A549 (cell line): ENCODE data around the gene FAM89A. TPM values are rescaled to one million over a fixed set of nuclear protein-coding genes. Genes with fewer than 3 reads are reported as not detected.

Experiments
- ATAC-seq, 2 experiments: fragments of 200-7000 bp in 1 of 2; fragments of >200 bp in 1 of 2; cut with Nextera tagmentation in 1 of 2; cut with Tn5 transposase in 1 of 2; 3 replicates each; pipeline versions ENCODE4 v1.8.0 to v1.9.1; 2018 to 2020; ENCODE audit warnings: mild to moderate bottlenecking in 1 of 2, moderate library complexity in 1 of 2
- CTCF ChIA-PET: fragments of 300-600 bp; sonication (Branson Sonifier 250); formaldehyde crosslinking; extraction: SDS; loops from one replicate; lab custom pipeline; 2021; ENCODE audit warnings: antibody characterized with exemption, inconsistent platforms; lab: Yijun Ruan, JAX
- POLR2A ChIA-PET: fragments of 350-600 bp; formaldehyde crosslinking; extraction: SDS; loops from one replicate; lab custom pipeline; 2021; ENCODE audit warnings: antibody characterized with exemption, inconsistent platforms; lab: Yijun Ruan, JAX
- DNase-seq, 2 experiments: peaks; one replicate each; pipeline versions ENCODE4 v3.0.0 to v3.0.0-alpha.2; 2011 to 2016; ENCODE audit warnings: low read depth in 1 of 2, low spot score in 1 of 2
- FAIRE-seq: peaks from 2 replicates; lab custom pipeline; 2011; peaks lifted over from hg19 to GRCh38; lab: Jason Lieb, UNC
- H3K27ac ChIP-seq, 2 experiments: fragments of >200 bp; sonication (Bioruptor Twin); formaldehyde crosslinking; 3 replicates each; pipeline ENCODE4 v1.5.1; 2016 to 2017
- H3K4me1 ChIP-seq: fragments of >200 bp; sonication (Bioruptor Twin); formaldehyde crosslinking; 3 replicates; pipeline ENCODE4 v1.6.1; 2016
- H3K4me2 ChIP-seq: fragments of >200 bp; sonication (Bioruptor Twin); formaldehyde crosslinking; 3 replicates; pipeline ENCODE4 v1.6.1; 2016
- H3K4me3 ChIP-seq: fragments of >200 bp; sonication (Bioruptor Twin); formaldehyde crosslinking; 3 replicates; pipeline ENCODE4 v1.5.1; 2016
- H3K9me3 ChIP-seq: fragments of >200 bp; sonication (Bioruptor Twin); formaldehyde crosslinking; 3 replicates; pipeline ENCODE4 v1.6.1; 2016
- BHLHE40 ChIP-seq: IDR thresholded peaks from 2 replicates; pipeline ENCODE4 v1.6.1; 2012; ENCODE audit warnings: low read depth, low read length, inconsistent platforms
- CBX8 ChIP-seq: fragments of 200-600 bp; sonication (generic); IDR thresholded peaks from 2 replicates; pipeline ENCODE4 v1.6.1; 2016
- CHD2 ChIP-seq: fragments of 150-350 bp; IDR thresholded peaks from 2 replicates; pipeline ENCODE4 v1.6.1; 2014; ENCODE audit warnings: low read length; ENCODE audit not compliant: partially characterized antibody
- EHF ChIP-seq: fragments of 250-450 bp; sonication (Bioruptor Pico); IDR thresholded peaks from 2 replicates; pipeline ENCODE4 v1.5.0; 2020; ENCODE audit warnings: mild to moderate bottlenecking
- EP300 ChIP-seq, 2 experiments: fragments of >200 bp; sonication (Bioruptor Twin); formaldehyde crosslinking; IDR thresholded peaks; 2 replicates in 1 of 2; 3 replicates in 1 of 2; pipeline ENCODE4 v1.6.1; 2016 to 2017
- ESRRA ChIP-seq: fragments of 150-350 bp; IDR thresholded peaks from 2 replicates; pipeline ENCODE4 v1.6.1; 2014; ENCODE audit warnings: mild to moderate bottlenecking, low read length, borderline replicate concordance
- FOSB ChIP-seq: fragments of 250-450 bp; sonication (Bioruptor Pico); IDR thresholded peaks from 2 replicates; pipeline ENCODE4 v1.5.0; 2020; ENCODE audit warnings: mild to moderate bottlenecking, moderate library complexity
- FOSL2 ChIP-seq, 2 experiments: fragments of 450-650 bp in 1 of 2; fragments of >200 bp in 1 of 2; sonication (Bioruptor Twin) in 1 of 2; formaldehyde crosslinking; IDR thresholded peaks; 2 replicates each; pipeline versions ENCODE4 v1.5.0 to v1.6.1; 2016 to 2020; ENCODE audit warnings: mild to moderate bottlenecking in 1 of 2, moderate library complexity in 1 of 2
- FOXS1 ChIP-seq: fragments of 250-450 bp; sonication (Bioruptor Pico); IDR thresholded peaks from 2 replicates; pipeline ENCODE4 v1.5.0; 2020; ENCODE audit warnings: mild to moderate bottlenecking, moderate library complexity
- GATA3 ChIP-seq: IDR thresholded peaks from 2 replicates; pipeline ENCODE4 v1.6.1; 2012; ENCODE audit warnings: borderline replicate concordance
- HEYL ChIP-seq: fragments of 250-450 bp; sonication (Bioruptor Pico); IDR thresholded peaks from 2 replicates; pipeline ENCODE4 v1.8.0; 2021; ENCODE audit warnings: mild to moderate bottlenecking, moderate library complexity
- HOXB13 ChIP-seq: fragments of 250-450 bp; sonication (Bioruptor Pico); IDR thresholded peaks from 2 replicates; pipeline ENCODE4 v1.5.0; 2020; ENCODE audit warnings: low read depth, mild to moderate bottlenecking, moderate library complexity
- HOXB5 ChIP-seq: fragments of 250-450 bp; sonication (Bioruptor Pico); IDR thresholded peaks from 2 replicates; pipeline ENCODE4 v1.5.0; 2020; ENCODE audit warnings: mild to moderate bottlenecking, moderate library complexity
- KDM1A ChIP-seq: fragments of 200-600 bp; sonication (generic); IDR thresholded peaks from 2 replicates; pipeline ENCODE4 v1.6.1; 2016; ENCODE audit warnings: low read depth, mild to moderate bottlenecking
- MAFK ChIP-seq: fragments of 450-650 bp; IDR thresholded peaks from 2 replicates; pipeline ENCODE4 v1.6.1; 2014; ENCODE audit not compliant: partially characterized antibody
- MYC ChIP-seq: IDR thresholded peaks from 2 replicates; pipeline ENCODE4 v1.6.1; 2012; ENCODE audit warnings: mild to moderate bottlenecking, inconsistent platforms, low read length, improper control_type of control experiment, borderline replicate concordance
- NFE2L2 ChIP-seq: fragments of 150-350 bp; conservative IDR thresholded peaks from 2 replicates; pipeline ENCODE4 v1.6.1; 2014; ENCODE audit warnings: low read length
- NPAS2 ChIP-seq: fragments of 250-450 bp; sonication (Bioruptor Pico); IDR thresholded peaks from 2 replicates; pipeline ENCODE4 v1.8.0; 2022; ENCODE audit warnings: mild to moderate bottlenecking, moderate library complexity, borderline replicate concordance
- PHF8 ChIP-seq: fragments of 200-600 bp; sonication (generic); IDR thresholded peaks from 2 replicates; pipeline ENCODE4 v1.6.1; 2016; ENCODE audit warnings: low read depth, mild to moderate bottlenecking, antibody characterized with exemption, moderate library complexity, borderline replicate concordance
- POLR2AphosphoS2 ChIP-seq: conservative IDR thresholded peaks from 2 replicates; pipeline ENCODE4 v1.6.1; 2012; ENCODE audit warnings: low read length, improper control_type of control experiment, inconsistent platforms
- RARB ChIP-seq: fragments of 250-450 bp; sonication (Bioruptor Pico); IDR thresholded peaks from 2 replicates; pipeline ENCODE4 v1.8.0; 2021; ENCODE audit warnings: mild to moderate bottlenecking, moderate library complexity
- RFX5 ChIP-seq: fragments of 450-650 bp; IDR thresholded peaks from 2 replicates; pipeline ENCODE4 v1.7.1; 2014; ENCODE audit warnings: antibody characterized with exemption, mild to moderate bottlenecking, moderate library complexity
- SMC3 ChIP-seq: fragments of >200 bp; sonication (Bioruptor Twin); formaldehyde crosslinking; IDR thresholded peaks from 3 replicates; pipeline ENCODE4 v1.6.1; 2018; ENCODE audit warnings: inconsistent platforms
- SREBF2 ChIP-seq: fragments of 450-650 bp; IDR thresholded peaks from 2 replicates; pipeline ENCODE4 v1.6.1; 2014; ENCODE audit warnings: mild to moderate bottlenecking, moderate library complexity
- ZC3H11A ChIP-seq: fragments of 450-650 bp; IDR thresholded peaks from 2 replicates; pipeline ENCODE4 v1.6.1; 2014; ENCODE audit warnings: antibody characterized with exemption, mild to moderate bottlenecking
- ZFP36 ChIP-seq: fragments of 450-650 bp; IDR thresholded peaks from 2 replicates; pipeline ENCODE4 v1.6.1; 2014; ENCODE audit warnings: borderline replicate concordance; ENCODE audit not compliant: partially characterized antibody
- WGBS: methylation state at CpG from one replicate; pipeline ENCODE4 v1.1.6; 2017; ENCODE audit errors: missing lambda C conversion rate; 5-methylcytosine and 5-hydroxymethylcytosine counted together
- polyA plus RNA-seq, 4 experiments: library from polyadenylated mRNA; depleted of rRNA in 3 of 4; stranded (reverse); fragments of >200 nt; fragmentation: RNase III in 1 of 4; extraction: RNeasy Plus Mini Kit Qiagen cat#74134 plus additional on column Dnase treatment in 1 of 4; gene quantifications; 2 replicates in 3 of 4; 3 replicates in 1 of 4; pipeline ENCODE4 v1.2.3, GENCODE V29; 2011 to 2017
- TF ChIP-seq, protein P1 (sequence below): fragments of 250-450 bp; sonication (Bioruptor Pico); IDR thresholded peaks from 2 replicates; pipeline ENCODE4 v1.5.0; 2020; ENCODE audit warnings: low read depth, mild to moderate bottlenecking, moderate library complexity
- TF ChIP-seq, protein P2 (sequence below): fragments of 250-450 bp; sonication (Bioruptor Pico); IDR thresholded peaks from 2 replicates; pipeline ENCODE4 v1.5.0; 2021; ENCODE audit warnings: mild to moderate bottlenecking, moderate library complexity, borderline replicate concordance
- TF ChIP-seq, protein P3 (sequence below): fragments of 200-600 bp; sonication (generic); IDR thresholded peaks from 2 replicates; pipeline ENCODE4 v1.6.1; 2016; ENCODE audit warnings: antibody characterized with exemption, mild to moderate bottlenecking, moderate library complexity
- TF ChIP-seq, protein P4 (sequence below): fragments of 450-650 bp; IDR thresholded peaks from 2 replicates; pipeline ENCODE4 v1.6.1; 2014; ENCODE audit warnings: antibody characterized with exemption
- TF ChIP-seq, protein P5 (sequence below): fragments of >200 bp; sonication (Bioruptor Twin); formaldehyde crosslinking; IDR thresholded peaks from 2 replicates; pipeline ENCODE4 v1.6.1; 2016

Gene FAM89A
- polyA plus RNA-seq, 2 of the 4 experiments (the other 2 are of a cell fraction), result 13.3 to 25.3 TPM

DNA sequence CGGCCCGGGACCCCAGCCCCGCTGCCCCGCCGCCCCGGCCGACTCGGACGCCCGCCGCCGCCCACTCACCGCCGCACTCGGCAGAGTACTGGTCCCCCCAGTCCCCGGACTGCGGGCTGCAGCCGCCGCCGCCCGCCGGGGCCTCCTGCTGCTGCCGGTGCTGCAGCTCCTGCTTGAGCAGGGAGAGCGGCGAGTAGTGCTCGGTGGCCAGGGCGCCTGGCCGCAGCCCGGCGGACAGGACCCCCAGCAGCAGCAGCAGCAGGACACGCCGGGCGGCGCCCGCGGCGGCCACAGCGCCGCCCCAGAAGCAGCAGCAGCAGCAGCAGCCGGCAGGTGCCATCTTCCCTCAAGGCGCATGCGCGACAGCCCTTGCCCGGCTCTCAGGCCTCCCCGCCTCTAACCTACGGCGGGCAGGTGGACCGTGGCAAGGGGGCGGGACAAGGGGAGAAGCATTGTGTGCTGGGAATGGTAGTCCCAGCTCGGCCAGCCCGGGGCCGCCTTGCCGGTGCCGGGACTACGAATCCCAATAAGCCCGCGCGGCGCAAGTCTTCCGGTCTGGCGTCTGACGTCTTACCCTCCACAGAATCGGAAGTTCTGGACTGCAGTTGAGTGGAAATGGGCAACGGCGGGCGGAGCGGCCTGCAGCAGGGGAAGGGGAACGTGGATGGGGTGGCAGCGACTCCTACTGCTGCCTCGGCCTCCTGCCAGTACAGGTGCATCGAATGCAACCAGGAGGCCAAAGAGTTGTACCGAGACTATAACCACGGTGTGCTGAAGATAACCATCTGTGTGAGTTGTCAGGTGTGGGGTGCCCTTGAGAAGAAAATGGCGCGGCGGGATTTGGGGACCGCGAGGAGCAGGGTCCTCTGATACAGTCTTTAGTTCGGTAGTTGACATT lies 61.3 kb downstream of the FAM89A start, which contains the start of the genes ARV1 and TTC13:
TSS of gene ARV1 (plus strand) at position 604 of the 898 bp plus-strand sequence. CDS start at position 616, 12 bp downstream.
TSS of gene TTC13 (minus strand) at position 371 of the 898 bp plus-strand sequence. CDS start at position 340, 31 bp downstream.
- Histone ChIP-seq H3K27ac (peak within 1 kb of the TSS; percentile 88 to 98), H3K4me2 (peak within 1 kb of the TSS; percentile 95), H3K4me1 (peaks cover 19% of the 10 kb centered on the region), H3K9me3 (no peaks in the 10 kb centered on the region), H3K4me3 (peak within 1 kb of the TSS; percentile 77)
- ChIA-PET POLR2A (interaction anchor here (1.0 to 1.2 kb wide), 2 partner anchors 9 to 110 kb away, joined by 3 to 5 read pairs; partner anchors contain the start of gene C1orf198), CTCF (interaction anchor here (0.5 to 2.7 kb wide), 15 partner anchors 10 to 437 kb away, joined by 3 to 14 read pairs (median 3); no protein-coding TSS in a partner anchor)
- WGBS, result 1% methylated on average over 39 of the region's 79 CpGs
- peak; percentile 97 to 100 for ATAC-seq
- DNase-seq, result peak; percentile 98 to 99
- FAIRE-seq, result no peak
- TF ChIP-seq BHLHE40, result no peak
- TF ChIP-seq ESRRA, result no peak
- TF ChIP-seq RFX5, result no peak
- no peak for TF ChIP-seq FOSB
- TF ChIP-seq ZC3H11A, result no peak
- TF ChIP-seq, protein P1, sequence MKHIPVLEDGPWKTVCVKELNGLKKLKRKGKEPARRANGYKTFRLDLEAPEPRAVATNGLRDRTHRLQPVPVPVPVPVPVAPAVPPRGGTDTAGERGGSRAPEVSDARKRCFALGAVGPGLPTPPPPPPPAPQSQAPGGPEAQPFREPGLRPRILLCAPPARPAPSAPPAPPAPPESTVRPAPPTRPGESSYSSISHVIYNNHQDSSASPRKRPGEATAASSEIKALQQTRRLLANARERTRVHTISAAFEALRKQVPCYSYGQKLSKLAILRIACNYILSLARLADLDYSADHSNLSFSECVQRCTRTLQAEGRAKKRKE, result no peak
- TF ChIP-seq POLR2AphosphoS2, result no peak
- TF ChIP-seq, protein P2, sequence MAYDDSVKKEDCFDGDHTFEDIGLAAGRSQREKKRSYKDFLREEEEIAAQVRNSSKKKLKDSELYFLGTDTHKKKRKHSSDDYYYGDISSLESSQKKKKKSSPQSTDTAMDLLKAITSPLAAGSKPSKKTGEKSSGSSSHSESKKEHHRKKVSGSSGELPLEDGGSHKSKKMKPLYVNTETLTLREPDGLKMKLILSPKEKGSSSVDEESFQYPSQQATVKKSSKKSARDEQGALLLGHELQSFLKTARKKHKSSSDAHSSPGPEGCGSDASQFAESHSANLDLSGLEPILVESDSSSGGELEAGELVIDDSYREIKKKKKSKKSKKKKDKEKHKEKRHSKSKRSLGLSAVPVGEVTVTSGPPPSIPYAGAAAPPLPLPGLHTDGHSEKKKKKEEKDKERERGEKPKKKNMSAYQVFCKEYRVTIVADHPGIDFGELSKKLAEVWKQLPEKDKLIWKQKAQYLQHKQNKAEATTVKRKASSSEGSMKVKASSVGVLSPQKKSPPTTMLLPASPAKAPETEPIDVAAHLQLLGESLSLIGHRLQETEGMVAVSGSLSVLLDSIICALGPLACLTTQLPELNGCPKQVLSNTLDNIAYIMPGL (CRISPR knock-in tag), result no peak
- TF ChIP-seq CHD2, result no peak
- TF ChIP-seq HEYL (CRISPR knock-in tag), result no peak
- TF ChIP-seq, protein P3, sequence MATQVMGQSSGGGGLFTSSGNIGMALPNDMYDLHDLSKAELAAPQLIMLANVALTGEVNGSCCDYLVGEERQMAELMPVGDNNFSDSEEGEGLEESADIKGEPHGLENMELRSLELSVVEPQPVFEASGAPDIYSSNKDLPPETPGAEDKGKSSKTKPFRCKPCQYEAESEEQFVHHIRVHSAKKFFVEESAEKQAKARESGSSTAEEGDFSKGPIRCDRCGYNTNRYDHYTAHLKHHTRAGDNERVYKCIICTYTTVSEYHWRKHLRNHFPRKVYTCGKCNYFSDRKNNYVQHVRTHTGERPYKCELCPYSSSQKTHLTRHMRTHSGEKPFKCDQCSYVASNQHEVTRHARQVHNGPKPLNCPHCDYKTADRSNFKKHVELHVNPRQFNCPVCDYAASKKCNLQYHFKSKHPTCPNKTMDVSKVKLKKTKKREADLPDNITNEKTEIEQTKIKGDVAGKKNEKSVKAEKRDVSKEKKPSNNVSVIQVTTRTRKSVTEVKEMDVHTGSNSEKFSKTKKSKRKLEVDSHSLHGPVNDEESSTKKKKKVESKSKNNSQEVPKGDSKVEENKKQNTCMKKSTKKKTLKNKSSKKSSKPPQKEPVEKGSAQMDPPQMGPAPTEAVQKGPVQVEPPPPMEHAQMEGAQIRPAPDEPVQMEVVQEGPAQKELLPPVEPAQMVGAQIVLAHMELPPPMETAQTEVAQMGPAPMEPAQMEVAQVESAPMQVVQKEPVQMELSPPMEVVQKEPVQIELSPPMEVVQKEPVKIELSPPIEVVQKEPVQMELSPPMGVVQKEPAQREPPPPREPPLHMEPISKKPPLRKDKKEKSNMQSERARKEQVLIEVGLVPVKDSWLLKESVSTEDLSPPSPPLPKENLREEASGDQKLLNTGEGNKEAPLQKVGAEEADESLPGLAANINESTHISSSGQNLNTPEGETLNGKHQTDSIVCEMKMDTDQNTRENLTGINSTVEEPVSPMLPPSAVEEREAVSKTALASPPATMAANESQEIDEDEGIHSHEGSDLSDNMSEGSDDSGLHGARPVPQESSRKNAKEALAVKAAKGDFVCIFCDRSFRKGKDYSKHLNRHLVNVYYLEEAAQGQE, result no peak
- no peak for TF ChIP-seq FOXS1 (CRISPR knock-in tag)
- no peak for TF ChIP-seq MAFK
- peak; percentile 28; the same call in 1 of the 2 replicates for TF ChIP-seq GATA3
- TF ChIP-seq PHF8, result peak; percentile 68; the same call in 1 of the 2 replicates
- TF ChIP-seq, protein P4, sequence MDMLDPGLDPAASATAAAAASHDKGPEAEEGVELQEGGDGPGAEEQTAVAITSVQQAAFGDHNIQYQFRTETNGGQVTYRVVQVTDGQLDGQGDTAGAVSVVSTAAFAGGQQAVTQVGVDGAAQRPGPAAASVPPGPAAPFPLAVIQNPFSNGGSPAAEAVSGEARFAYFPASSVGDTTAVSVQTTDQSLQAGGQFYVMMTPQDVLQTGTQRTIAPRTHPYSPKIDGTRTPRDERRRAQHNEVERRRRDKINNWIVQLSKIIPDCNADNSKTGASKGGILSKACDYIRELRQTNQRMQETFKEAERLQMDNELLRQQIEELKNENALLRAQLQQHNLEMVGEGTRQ, result peak; percentile 19; the same call in 1 of the 2 replicates
- no peak for TF ChIP-seq EHF (CRISPR knock-in tag)
- TF ChIP-seq, protein P5, sequence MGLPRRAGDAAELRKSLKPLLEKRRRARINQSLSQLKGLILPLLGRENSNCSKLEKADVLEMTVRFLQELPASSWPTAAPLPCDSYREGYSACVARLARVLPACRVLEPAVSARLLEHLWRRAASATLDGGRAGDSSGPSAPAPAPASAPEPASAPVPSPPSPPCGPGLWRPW, result no peak
- peak; percentile 75; the same call in 1 of the 2 replicates for TF ChIP-seq MYC
- no peak for TF ChIP-seq FOSL2 (IDR thresholded peaks at IDR 0.05)
- TF ChIP-seq FOSL2 (CRISPR knock-in tag; IDR thresholded peaks at IDR 0.05), result no peak
- no peak for TF ChIP-seq EP300 (IDR thresholded peaks at IDR 0.05)
- TF ChIP-seq SMC3, result peak; percentile 12; the same call in 1 of the 3 replicates
- no peak for TF ChIP-seq CBX8
- TF ChIP-seq HOXB5 (CRISPR knock-in tag), result no peak
- no peak for TF ChIP-seq NPAS2 (CRISPR knock-in tag)
- TF ChIP-seq KDM1A, result no peak
- TF ChIP-seq HOXB13 (CRISPR knock-in tag), result no peak
- no peak for TF ChIP-seq SREBF2
- no peak for TF ChIP-seq ZFP36
- no peak for TF ChIP-seq RARB (CRISPR knock-in tag)
- TF ChIP-seq NFE2L2, result no peak
